HepG2 (cell line): Measurements from ENCODE around the gene COL27A1. TPM values are rescaled to one million over a fixed set of nuclear protein-coding genes. Genes with fewer than 3 reads are reported as not detected.

Experiments used
- ATAC-seq: fragments of 200-7000 bp; cut with Tn5 transposase; 3 replicates; pipeline ENCODE4 v1.9.1; 2020; ENCODE audit warnings: mild to moderate bottlenecking, moderate library complexity
- BruUV-seq: library from RNA; stranded (reverse); fragments of 400-500 nt; replicated peaks from 2 replicates; lab custom pipeline; 2021; lab: Mats Ljungman, UMichigan
- CTCF ChIA-PET: fragments of 300-600 bp; formaldehyde crosslinking; extraction: SDS; loops from one replicate; lab custom pipeline; 2021; ENCODE audit warnings: low total read pairs, inconsistent platforms, low intra/inter-chr PET ratio; lab: Yijun Ruan, JAX
- POLR2A ChIA-PET: fragments of 350-600 bp; sonication (Branson Sonifier 250); formaldehyde crosslinking; loops from one replicate; lab custom pipeline; 2020; ENCODE audit warnings: antibody characterized with exemption, inconsistent platforms; lab: Yijun Ruan, JAX
- DNase-seq: peaks from one replicate; pipeline ENCODE4 v3.0.0-alpha.2; 2015; ENCODE audit warnings: low spot score
- FAIRE-seq: peaks from 3 replicates; lab custom pipeline; 2011; peaks lifted over from hg19 to GRCh38; lab: Jason Lieb, UNC
- H2AFZ ChIP-seq: one replicate; pipeline ENCODE4 v1.6.1; 2011; ENCODE audit warnings: low read length, inconsistent platforms
- H3K27ac ChIP-seq: fragments of 300-600 bp; 3 replicates; pipeline ENCODE4 v1.8.0; 2011; ENCODE audit warnings: mixed run types, mild to moderate bottlenecking, mixed read lengths, low read length, inconsistent platforms; ENCODE audit not compliant: insufficient read depth; ENCODE audit errors: extremely low read length
- H3K27me3 ChIP-seq, 2 experiments: fragments of 200-600 bp in 1 of 2; 2 replicates in 1 of 2; 3 replicates in 1 of 2; pipeline versions ENCODE4 v1.6.0 to v1.8.0; 2011; ENCODE audit warnings: low read length in 2 of 2, mild to moderate bottlenecking in 2 of 2, moderate library complexity in 2 of 2, inconsistent platforms in 1 of 2; ENCODE audit not compliant: insufficient read depth in 2 of 2, control insufficient read depth in 1 of 2
- H3K36me3 ChIP-seq, 2 experiments: fragments of 200-600 bp in 1 of 2; replicated peaks in 1 of 2; 2 replicates in 1 of 2; 3 replicates in 1 of 2; pipeline versions ENCODE4 v1.5.1 to v1.8.0; 2011; ENCODE audit warnings: low read length in 2 of 2, inconsistent platforms in 1 of 2; ENCODE audit not compliant: insufficient read depth in 2 of 2, control insufficient read depth in 1 of 2
- H3K4me1 ChIP-seq: 2 replicates; pipeline ENCODE4 v1.5.1; 2012; ENCODE audit warnings: low read length, inconsistent platforms; ENCODE audit not compliant: insufficient read depth
- H3K4me2 ChIP-seq: 2 replicates; pipeline ENCODE4 v1.6.0; 2011; ENCODE audit warnings: low read depth, low read length, inconsistent platforms
- H3K4me3 ChIP-seq, 3 experiments: fragments of 200-600 bp in 1 of 3; sonication (generic), shearing (Covaris generic) in 1 of 3; replicated peaks in 1 of 3; 2 replicates each; pipeline ENCODE4 v1.5.1; 2011 to 2016; ENCODE audit warnings: low read length in 3 of 3, inconsistent platforms in 2 of 3, low read depth in 2 of 3, mild to moderate bottlenecking in 2 of 3, control low read depth in 1 of 3, mixed read lengths in 1 of 3; ENCODE audit not compliant: insufficient read depth in 1 of 3
- H3K79me2 ChIP-seq: one replicate; pipeline ENCODE4 v1.6.1; 2011; ENCODE audit warnings: low read length, inconsistent platforms; ENCODE audit not compliant: insufficient read depth
- H3K9ac ChIP-seq: 2 replicates; pipeline ENCODE4 v1.6.0; 2011; ENCODE audit warnings: mild to moderate bottlenecking, low read depth, low read length, inconsistent platforms; ENCODE audit not compliant: insufficient read depth
- H3K9me3 ChIP-seq: 2 replicates; pipeline ENCODE4 v1.5.1; 2012; ENCODE audit warnings: mild to moderate bottlenecking, low read length
- H4K20me1 ChIP-seq: 2 replicates; pipeline ENCODE4 v1.6.0; 2011; ENCODE audit warnings: inconsistent platforms, mild to moderate bottlenecking, low read length, moderate library complexity; ENCODE audit not compliant: insufficient read depth
- AGO2 ChIP-seq: fragments of 200-400 bp; formaldehyde crosslinking; optimal IDR thresholded peaks from 2 replicates; pipeline ENCODE3; 2017; ENCODE audit warnings: mild to moderate bottlenecking, low read depth, low read length, moderate library complexity
- DNMT1 ChIP-seq: sonication (generic); formaldehyde crosslinking; IDR thresholded peaks from 2 replicates; pipeline ENCODE4 v1.5.1; 2020; ENCODE audit warnings: mild to moderate bottlenecking, missing genetic modification reagents
- PCBP1 ChIP-seq: fragments of 200-400 bp; formaldehyde crosslinking; IDR thresholded peaks from 2 replicates; pipeline ENCODE4 v1.6.1; 2017; ENCODE audit warnings: mild to moderate bottlenecking, low read depth, low read length, borderline replicate concordance
- ZNF687 ChIP-seq: sonication (generic); formaldehyde crosslinking; IDR thresholded peaks from 2 replicates; pipeline ENCODE4 v1.5.1; 2020; ENCODE audit warnings: mild to moderate bottlenecking, missing genetic modification reagents, moderate library complexity
- ZSCAN30 ChIP-seq: sonication (generic); formaldehyde crosslinking; IDR thresholded peaks from 2 replicates; pipeline ENCODE4 v1.5.0; 2020; ENCODE audit warnings: mild to moderate bottlenecking, missing genetic modification reagents
- ZSCAN9 ChIP-seq: IDR thresholded peaks from 2 replicates; pipeline ENCODE4 v1.6.1; 2016; ENCODE audit warnings: borderline replicate concordance
- WGBS: methylation state at CpG from one replicate; pipeline ENCODE4 v1.1.6; 2017; ENCODE audit warnings: low lambda C conversion rate; 5-methylcytosine and 5-hydroxymethylcytosine counted together
- in situ Hi-C: cut with HindIII; loops from 2 replicates; pipeline ENCODE4 v1.10.0; 2017; ENCODE audit warnings: low pct_unique_long_range_greater_than_20kb; ENCODE audit not compliant: extremely low pct_ligation_motif_present
- intact Hi-C: fragments of 100-400 bp; cut with micrococcal nuclease; formaldehyde crosslinking; loops from one replicate; pipeline ENCODE4 v1.10.0; 2022; ENCODE audit not compliant: unreplicated experiment
- polyA plus RNA-seq, 8 experiments: library from polyadenylated mRNA; depleted of rRNA in 3 of 8; stranded (reverse) in 7 of 8; unstranded in 1 of 8; fragments of >200 nt; fragmentation: Illumina TruSeq in 4 of 8; extraction: Trizol in 4 of 8; gene quantifications; 2 replicates each; pipeline versions ENCODE4 v1.2.1 to v1.2.3, GENCODE V29; 2011 to 2016; ENCODE audit warnings: low read depth in 4 of 8, missing spikeins in 1 of 8, mixed read lengths in 1 of 8; ENCODE audit not compliant: insufficient read depth in 1 of 8
- total RNA-seq, 5 experiments: library from RNA; depleted of rRNA; stranded (reverse); fragments of >200 nt; fragmentation: Illumina TruSeq; extraction: Trizol; gene quantifications; 2 replicates each; pipeline ENCODE4 v1.2.3, GENCODE V29; 2016; ENCODE audit warnings: low read depth in 1 of 5
- TF ChIP-seq, protein P1 (sequence below): sonication (generic); IDR thresholded peaks from 2 replicates; pipeline ENCODE4 v1.6.1; 2016; ENCODE audit warnings: low read depth, borderline replicate concordance
- TF ChIP-seq, protein P2 (sequence below): sonication (generic); formaldehyde crosslinking; IDR thresholded peaks from 2 replicates; pipeline ENCODE4 v1.4.0; 2020; ENCODE audit warnings: low read depth, mild to moderate bottlenecking, missing genetic modification reagents

Gene COL27A1
- total and polyA plus RNA-seq, 2 of the 13 experiments (the other 11 are each of a cell fraction or from before 2014, with no cell fraction given): 71.3 to 89.1 TPM

DNA sequence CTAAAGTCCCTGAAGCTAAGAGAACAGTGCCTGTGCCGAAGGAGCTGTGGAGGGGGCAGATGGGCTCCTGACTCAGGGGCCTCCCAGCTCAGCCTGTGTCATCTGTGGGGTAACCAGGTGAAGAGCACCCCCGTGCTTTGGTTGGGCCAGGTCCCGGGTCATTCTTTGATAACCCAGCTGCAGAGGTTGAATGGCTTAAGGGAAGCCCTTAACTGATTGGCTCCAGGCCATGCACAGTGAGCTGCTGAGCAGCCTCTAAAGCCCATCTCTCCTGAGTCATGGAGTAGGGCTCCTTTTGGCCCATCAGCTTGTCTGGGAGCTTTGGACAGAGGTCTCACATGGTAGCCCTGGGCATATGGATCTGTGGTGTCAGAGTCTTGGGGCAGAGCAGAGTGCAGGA lies 28.7 kb downstream of the COL27A1 start:
- H3K9me3 ChIP-seq: peaks cover 5% of the 10 kb centered on the region; the same call in 1 of the 2 replicates
- no TSS peak for BruUV-seq
- H3K27ac ChIP-seq: no peak overlapping the region
- TF ChIP-seq AGO2 (peak; percentile 46), ZSCAN9 (CRISPR knock-in tag) (no peak)
- DNase-seq (no peak), ATAC-seq (no peak), FAIRE-seq (no peak)
- H3K4me1 ChIP-seq: peaks cover 20% of the 10 kb centered on the region
- no peak overlapping the region for H3K4me2 ChIP-seq
- 95% methylated on average over 1 of the region's 3 CpGs for WGBS
- in situ Hi-C loops (no loop called here), intact Hi-C loops (no loop called here)
- no peaks in the 10 kb centered on the region; the same call in 1 of the 2 replicates for H4K20me1 ChIP-seq
- H3K4me3 ChIP-seq: no peak overlapping the region
- no peaks in the 10 kb centered on the region for H3K27me3 ChIP-seq
- H3K79me2 ChIP-seq: peaks cover 2% of the 10 kb centered on the region
- no peak overlapping the region for H3K9ac ChIP-seq
- no peak overlapping the region for H2AFZ ChIP-seq
- peaks cover 62 to 92% of the 10 kb centered on the region in 2 experiments for H3K36me3 ChIP-seq
- POLR2A ChIA-PET: interaction anchor here (5.1 kb wide), 1 partner anchor 9 kb away, joined by 31 read pairs; no protein-coding TSS in a partner anchor
- CTCF ChIA-PET: no interaction called here

- no TSS peak for BruUV-seq
Measured at GRCh38 chr9:114184866-114185265, 29.5 kb downstream of the COL27A1 start.

More at GRCh38 chr9:114184866-114185265, 29.5 kb downstream of the COL27A1 start:
- ChIA-PET CTCF (no interaction called here), POLR2A (interaction anchor here (5.1 kb wide), 1 partner anchor 10 kb away, joined by 31 read pairs; no protein-coding TSS in a partner anchor)
- peaks cover 20% of the 10 kb centered on the region for H3K4me1 ChIP-seq
- no peak overlapping the region for H3K4me2 ChIP-seq
- WGBS: 100% methylated on average over 1 of the region's 2 CpGs
- H3K27ac ChIP-seq: no peak overlapping the region
- H3K36me3 ChIP-seq: peaks cover 57 to 93% of the 10 kb centered on the region in 2 experiments
- FAIRE-seq (no peak), DNase-seq (no peak), ATAC-seq (no peak)
- no peak overlapping the region for H3K9ac ChIP-seq
- intact Hi-C loops: no loop called here
- H3K79me2 ChIP-seq: peaks cover 2% of the 10 kb centered on the region
- no peaks in the 10 kb centered on the region for H3K27me3 ChIP-seq
- H4K20me1 ChIP-seq: no peaks in the 10 kb centered on the region; the same call in 1 of the 2 replicates
- H2AFZ ChIP-seq: no peak overlapping the region
- peaks cover 11% of the 10 kb centered on the region; the same call in 1 of the 2 replicates for H3K9me3 ChIP-seq
- in situ Hi-C loops: no loop called here
- H3K4me3 ChIP-seq: no peak overlapping the region
- TF ChIP-seq ZNF687 (CRISPR knock-in tag) (no peak), DNMT1 (CRISPR knock-in tag) (no peak), PCBP1 (no peak), ZSCAN30 (CRISPR knock-in tag) (no peak)
- TF ChIP-seq, protein P1, sequence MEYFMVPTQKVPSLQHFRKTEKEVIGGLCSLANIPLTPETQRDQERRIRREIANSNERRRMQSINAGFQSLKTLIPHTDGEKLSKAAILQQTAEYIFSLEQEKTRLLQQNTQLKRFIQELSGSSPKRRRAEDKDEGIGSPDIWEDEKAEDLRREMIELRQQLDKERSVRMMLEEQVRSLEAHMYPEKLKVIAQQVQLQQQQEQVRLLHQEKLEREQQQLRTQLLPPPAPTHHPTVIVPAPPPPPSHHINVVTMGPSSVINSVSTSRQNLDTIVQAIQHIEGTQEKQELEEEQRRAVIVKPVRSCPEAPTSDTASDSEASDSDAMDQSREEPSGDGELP: no peak
- TF ChIP-seq, protein P2, sequence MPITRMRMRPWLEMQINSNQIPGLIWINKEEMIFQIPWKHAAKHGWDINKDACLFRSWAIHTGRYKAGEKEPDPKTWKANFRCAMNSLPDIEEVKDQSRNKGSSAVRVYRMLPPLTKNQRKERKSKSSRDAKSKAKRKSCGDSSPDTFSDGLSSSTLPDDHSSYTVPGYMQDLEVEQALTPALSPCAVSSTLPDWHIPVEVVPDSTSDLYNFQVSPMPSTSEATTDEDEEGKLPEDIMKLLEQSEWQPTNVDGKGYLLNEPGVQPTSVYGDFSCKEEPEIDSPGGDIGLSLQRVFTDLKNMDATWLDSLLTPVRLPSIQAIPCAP (CRISPR knock-in tag): no peak
